GM12878 (cell line): Measurements from ENCODE around the gene LRRC7. TPM values are rescaled to one million over a fixed set of nuclear protein-coding genes. Genes with fewer than 3 reads are reported as not detected.

Experiments
- ATF7 ChIP-seq: fragments of 450-650 bp; IDR thresholded peaks from 2 replicates; pipeline ENCODE4 v1.6.1; 2016; ENCODE audit warnings: low read depth, mild to moderate bottlenecking
- CHD4 ChIP-seq: fragments of 200-600 bp; sonication (generic); IDR thresholded peaks from 2 replicates; pipeline ENCODE4 v1.6.1; 2016; ENCODE audit warnings: mild to moderate bottlenecking
- CTCF ChIP-seq, 3 experiments: IDR thresholded peaks in 2 of 3; conservative IDR thresholded peaks in 1 of 3; 2 replicates each; pipeline ENCODE4 v1.5.1; 2011; ENCODE audit warnings: low read depth in 3 of 3, low read length in 3 of 3, mild to moderate bottlenecking in 3 of 3, control low read depth in 2 of 3, moderate library complexity in 2 of 3, inconsistent platforms in 1 of 3, mixed read lengths in 1 of 3; ENCODE audit not compliant: control insufficient read depth in 2 of 3, insufficient read depth in 1 of 3; ENCODE audit errors: extremely low read depth in 1 of 3
- CUX1 ChIP-seq: IDR thresholded peaks from 2 replicates; pipeline ENCODE4 v1.6.1; 2012; ENCODE audit warnings: improper control_type of control experiment, low read depth, low read length; ENCODE audit not compliant: insufficient replicate concordance
- EGR1 ChIP-seq, 2 experiments: IDR thresholded peaks; 1 replicate in 1 of 2; 2 replicates in 1 of 2; pipeline ENCODE4 v1.6.1; 2011 to 2012; ENCODE audit warnings: low read depth in 2 of 2, low read length in 2 of 2, borderline replicate concordance in 1 of 2, mild to moderate bottlenecking in 1 of 2, moderate library complexity in 1 of 2
- JUNB ChIP-seq: IDR thresholded peaks from 2 replicates; pipeline ENCODE4 v1.6.1; 2016; ENCODE audit warnings: antibody characterized with exemption, mild to moderate bottlenecking
- MTA3 ChIP-seq: IDR thresholded peaks from 2 replicates; pipeline ENCODE4 v1.6.1; 2012; ENCODE audit warnings: low read length, inconsistent platforms, borderline replicate concordance
- NFYB ChIP-seq: IDR thresholded peaks from 2 replicates; pipeline ENCODE4 v1.6.1; 2011; ENCODE audit warnings: low read depth, mild to moderate bottlenecking, low read length, improper control_type of control experiment, moderate library complexity; ENCODE audit not compliant: insufficient read depth
- RAD51 ChIP-seq: fragments of 450-650 bp; IDR thresholded peaks from 2 replicates; pipeline ENCODE4 v1.6.1; 2016; ENCODE audit warnings: moderate library complexity, mild to moderate bottlenecking, inconsistent platforms
- RUNX3 ChIP-seq: IDR thresholded peaks from 2 replicates; pipeline ENCODE4 v1.6.1; 2012; ENCODE audit warnings: low read length, inconsistent platforms
- SMAD1 ChIP-seq: fragments of 450-650 bp; IDR thresholded peaks from 2 replicates; pipeline ENCODE4 v1.6.1; 2018; ENCODE audit warnings: mild to moderate bottlenecking, low read depth; ENCODE audit not compliant: partially characterized antibody
- polyA plus RNA-seq, 11 experiments: library from polyadenylated mRNA; depleted of rRNA in 4 of 11; unstranded in 6 of 11; stranded (reverse) in 5 of 11; fragments of >200 nt; fragmentation: Nextera tagmentation in 4 of 11; fragmentation: Illumina TruSeq in 1 of 11; extraction: Ambion mirVana in 4 of 11; extraction: Trizol in 1 of 11; gene quantifications; 1 replicate in 1 of 11; 2 replicates in 10 of 11; pipeline versions ENCODE4 v1.2.1 to v1.2.3, GENCODE V29; 2011 to 2016; ENCODE audit warnings: inconsistent platforms in 2 of 11, missing spikeins in 2 of 11, low read depth in 1 of 11
- total RNA-seq, 4 experiments: library from RNA; depleted of rRNA in 3 of 4; stranded (reverse); fragments of >200 nt in 3 of 4; fragmentation: Illumina TruSeq in 1 of 4; extraction: Trizol in 1 of 4; gene quantifications; 2 replicates each; pipeline versions ENCODE4 v1.2.1 to v1.2.3, GENCODE V29; 2013 to 2021

Gene LRRC7
- total and polyA plus RNA-seq, 10 of the 15 experiments (the other 5 are each of a cell fraction or from before 2014, with no cell fraction given), result 0.05 to 1.4 (median 0.24) TPM; not detected in 5

- TF ChIP-seq CTCF (IDR thresholded peaks at IDR 0.05 in 2 of 3, conservative IDR thresholded peaks at IDR 0.05 in 1 of 3; ENCODE audit: control insufficient read depth in 2 of 3, extremely low read depth in 1 of 3, insufficient read depth in 1 of 3, low read depth in 3 of 3, low read length in 3 of 3), result no peak
- no peak for TF ChIP-seq RUNX3
- TF ChIP-seq RAD51, result no peak
- no peak for TF ChIP-seq EGR1 (IDR thresholded peaks at IDR 0.05; ENCODE audit: borderline replicate concordance in 1 of 2, low read depth in 2 of 2, low read length in 2 of 2)
- TF ChIP-seq ATF7, result no peak
- TF ChIP-seq MTA3, result no peak
- TF ChIP-seq NFYB, result no peak
- no peak for TF ChIP-seq CHD4
- TF ChIP-seq JUNB, result no peak
- no peak for TF ChIP-seq CUX1
- no peak for TF ChIP-seq SMAD1
Observed at GRCh38 chr1:69671363-69672010, 103.8 kb downstream of the LRRC7 start (continued).
